ENCODE data around the gene NOC4L.

Gene NOC4L

DNA sequence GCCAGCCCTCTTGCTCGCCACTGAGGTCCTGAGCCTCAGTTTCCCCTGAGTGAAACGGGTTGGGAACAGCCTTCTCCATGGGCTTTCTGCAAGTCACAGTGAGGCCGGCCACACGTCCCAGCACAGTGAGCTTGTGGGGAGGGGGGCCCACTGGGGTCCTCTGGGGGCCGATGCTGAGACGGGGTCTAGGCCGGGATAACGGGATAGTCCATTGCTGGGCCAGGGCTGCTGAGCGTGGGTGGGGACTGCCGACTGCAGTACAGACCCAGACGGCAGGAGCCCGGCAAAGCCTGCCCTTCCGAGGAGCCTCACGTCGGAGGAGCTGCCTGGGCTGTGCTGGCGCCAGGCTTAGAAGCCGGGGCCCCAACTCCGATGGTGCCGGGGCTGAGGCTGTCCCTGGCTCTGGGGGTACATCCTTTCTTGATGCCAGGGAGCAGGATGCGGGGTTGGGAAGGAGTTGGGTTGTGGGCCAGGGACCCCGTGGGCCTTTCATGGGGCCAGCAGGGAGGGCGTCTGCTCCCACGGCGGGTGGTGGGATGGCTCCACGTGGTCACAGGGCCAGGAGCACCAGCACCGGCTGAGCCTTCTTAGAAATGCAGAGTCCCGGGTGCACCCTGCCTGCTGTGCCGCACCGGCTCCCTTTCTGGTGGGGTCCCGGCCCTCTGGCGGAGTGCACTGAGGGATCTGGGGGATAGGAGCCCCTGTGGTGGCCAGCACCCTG is 24.2 kb downstream of the NOC4L start:
- DNase-seq (ENCODE audit: low read depth, low spot score), result no peak

- no peak for DNase-seq (ENCODE audit: low read depth, low spot score)
Observed at GRCh38 chr12:132169376-132169775, 25.1 kb downstream of the NOC4L start.

DNA sequence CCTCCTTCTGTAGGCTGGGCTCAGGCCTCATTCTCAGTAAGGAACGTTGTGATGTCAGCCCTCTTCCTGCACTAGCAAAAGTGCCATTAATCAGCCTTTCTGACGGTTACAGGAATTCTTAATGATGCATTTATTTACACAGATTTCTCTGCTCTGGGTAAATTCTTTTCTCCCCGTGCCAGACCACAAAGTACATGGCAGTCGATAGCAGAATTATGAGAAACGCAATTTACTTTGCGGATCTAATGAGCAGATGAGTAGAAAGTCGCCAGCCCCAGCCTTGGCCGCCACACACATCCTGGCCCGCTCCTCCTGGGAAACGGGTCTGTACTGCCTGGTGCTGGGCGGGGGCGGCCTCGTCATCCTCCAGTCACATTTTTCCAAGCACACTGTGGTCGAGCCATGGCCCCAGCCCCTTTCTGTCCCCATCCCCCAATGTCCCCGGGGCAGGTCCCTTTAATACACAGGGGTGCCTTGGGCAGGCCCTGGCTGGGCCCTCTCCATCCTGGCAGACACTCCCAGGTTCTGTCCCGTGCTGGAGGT is 25.9 kb downstream of the NOC4L start:
- no peak for DNase-seq (ENCODE audit: low read depth, low spot score)

- DNase-seq (ENCODE audit: low read depth, low spot score), result no peak
Observed at GRCh38 chr12:132170637-132171292, 26.5 kb downstream of the NOC4L start.

DNA sequence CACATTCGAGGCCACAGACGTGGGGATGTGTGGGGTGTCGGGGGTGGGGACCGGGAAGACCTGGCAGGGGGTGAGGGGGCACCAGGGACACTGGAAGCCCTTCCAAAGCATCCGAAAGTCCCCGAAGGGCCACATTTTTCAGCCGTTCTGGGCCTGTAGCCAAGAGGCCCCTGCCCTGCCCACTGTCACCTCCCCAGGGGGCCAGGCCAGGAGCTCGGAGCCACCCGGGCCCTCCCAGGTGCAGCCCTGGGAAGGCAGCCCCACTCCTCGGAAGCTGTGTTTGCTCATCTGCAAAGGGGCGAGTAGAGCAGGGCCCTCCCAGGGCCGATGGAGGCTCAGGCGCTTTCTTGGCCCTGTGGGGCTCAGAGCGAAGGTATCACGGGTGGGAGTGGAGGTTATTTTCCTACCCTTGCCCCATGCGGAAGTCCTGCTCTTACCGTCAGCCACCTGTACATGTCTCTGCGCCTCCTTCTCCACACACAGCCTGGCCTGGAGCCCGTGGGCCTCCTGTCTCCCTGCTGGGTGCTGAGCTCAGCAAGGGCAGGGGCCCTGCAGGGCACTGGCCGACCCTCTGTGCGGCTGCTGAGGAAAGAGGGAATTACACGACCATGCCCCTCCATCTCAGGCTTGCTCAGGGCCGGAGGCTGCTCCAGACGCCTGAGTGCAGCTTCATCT is 27.2 kb downstream of the NOC4L start:
- DNase-seq (ENCODE audit: low read depth, low spot score), result no peak

DNA sequence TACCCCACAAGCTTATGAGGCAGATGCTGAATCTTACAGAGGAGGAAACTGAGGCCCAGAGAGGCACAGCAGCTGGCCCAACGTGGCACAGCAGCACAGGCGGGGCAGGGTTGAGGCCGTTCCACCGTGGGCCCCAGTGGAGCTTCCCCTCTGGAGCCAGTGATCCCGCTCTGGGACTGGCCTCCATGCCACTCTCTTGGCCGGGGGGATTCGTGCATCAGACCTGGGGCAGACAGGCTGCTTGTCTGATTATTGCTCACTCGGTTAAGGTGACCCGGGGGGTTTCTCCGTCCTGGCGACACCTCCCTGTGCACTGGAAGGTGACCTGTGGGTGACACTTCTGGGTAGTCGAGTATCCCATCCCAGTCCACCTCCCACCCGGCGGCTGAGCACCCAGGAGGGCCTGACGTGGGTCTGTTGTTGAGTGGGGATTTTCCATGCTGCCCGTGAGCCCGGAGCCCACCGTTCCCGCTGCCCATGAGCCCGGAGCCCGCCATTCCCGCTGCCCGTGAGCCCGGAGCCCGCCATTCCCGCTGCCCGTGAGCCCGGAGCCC is 27.8 kb downstream of the NOC4L start:
- no peak for DNase-seq (ENCODE audit: low read depth, low spot score)

DNA sequence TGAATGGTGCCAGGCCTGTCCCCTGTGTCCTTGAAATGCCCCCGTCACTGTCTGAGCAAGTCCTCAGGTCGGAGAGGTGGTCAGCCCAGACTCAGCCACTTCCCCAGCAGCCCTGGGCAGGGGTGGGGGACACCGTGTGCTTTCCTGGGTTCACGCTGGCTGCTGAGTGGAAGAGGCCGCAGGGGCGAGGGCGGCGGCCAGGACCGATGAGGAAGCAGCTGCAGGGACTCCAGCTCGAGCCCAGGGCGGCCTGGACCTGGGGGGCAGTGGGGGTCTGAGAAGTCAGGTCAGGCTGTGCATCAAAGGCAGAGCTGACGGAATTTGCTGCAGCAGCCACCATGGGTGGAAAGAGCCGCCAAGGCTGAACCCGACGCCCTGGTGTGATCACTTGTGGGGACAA is 28.4 kb downstream of the NOC4L start:
- no peak for DNase-seq (ENCODE audit: low read depth, low spot score)

GRCh38 chr12:132173135-132174014 is 29.1 kb downstream of the NOC4L start:
- DNase-seq (ENCODE audit: low read depth, low spot score), result no peak

- DNase-seq (ENCODE audit: low read depth, low spot score), result no peak
Observed at GRCh38 chr12:132174015-132174838, 30.0 kb downstream of the NOC4L start.

DNA sequence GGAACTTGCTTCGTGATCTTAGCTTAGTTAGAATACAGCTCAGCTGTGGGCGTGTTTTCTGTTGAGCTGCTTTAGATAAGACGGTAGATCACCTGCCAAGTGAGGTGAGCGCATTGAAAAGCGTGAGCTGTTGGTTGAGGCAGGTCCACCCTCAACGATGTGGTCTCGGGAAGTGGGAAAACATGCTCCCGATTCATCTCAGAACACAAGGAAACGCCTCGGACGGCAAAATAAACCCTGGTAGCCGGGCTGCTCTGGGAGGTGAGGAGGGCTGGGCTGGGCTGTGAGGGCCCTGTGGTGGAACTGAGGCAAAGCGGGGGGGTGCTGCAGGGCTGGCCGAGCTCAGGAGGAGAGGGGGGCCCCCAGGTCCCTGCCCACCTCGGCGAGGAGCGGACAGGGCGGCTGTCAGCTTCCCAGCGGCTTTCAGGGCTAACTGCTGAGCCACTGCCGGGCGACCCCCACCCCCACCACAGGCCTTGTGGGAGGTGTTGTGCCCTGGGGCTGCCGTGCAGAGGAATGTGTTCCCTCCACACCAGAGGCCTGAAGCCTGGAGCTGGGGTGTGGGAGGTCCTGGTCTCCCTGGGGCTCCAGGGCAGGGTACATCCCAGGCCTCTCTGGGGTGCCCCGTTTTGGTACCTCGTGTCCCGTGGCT is 30.7 kb downstream of the NOC4L start:
- no peak for DNase-seq (ENCODE audit: low read depth, low spot score)

- no peak for DNase-seq (ENCODE audit: low read depth, low spot score)
Observed at GRCh38 chr12:132175496-132176384, 31.5 kb downstream of the NOC4L start.

DNA sequence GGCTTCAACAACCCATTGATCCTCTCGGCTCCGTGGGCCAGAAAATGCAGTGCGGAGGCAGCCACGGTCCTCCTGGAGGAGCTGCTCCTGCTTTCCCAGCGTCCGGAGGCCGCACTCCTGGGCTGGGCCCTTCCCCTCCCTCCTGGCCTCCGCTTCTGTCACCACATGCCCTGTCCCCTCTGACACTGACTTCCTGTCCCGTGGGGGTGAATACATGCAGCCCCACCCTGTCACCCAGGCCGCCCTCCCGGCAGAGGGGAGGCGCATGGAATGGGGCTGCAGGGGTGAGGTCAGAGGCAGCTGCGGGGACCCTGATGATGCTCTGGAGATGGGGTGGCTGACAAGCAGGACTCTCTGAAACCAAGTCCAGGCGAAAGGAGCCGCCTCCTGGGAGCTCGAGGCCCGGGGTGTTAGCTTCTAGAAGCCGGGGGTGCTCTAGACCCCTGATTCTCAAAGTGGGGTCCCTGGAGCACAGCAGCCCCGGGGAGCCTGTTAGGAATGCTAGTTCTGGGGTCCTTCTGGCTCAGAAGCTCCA is 32.2 kb downstream of the NOC4L start:
- no peak for DNase-seq (ENCODE audit: low read depth, low spot score)

DNA sequence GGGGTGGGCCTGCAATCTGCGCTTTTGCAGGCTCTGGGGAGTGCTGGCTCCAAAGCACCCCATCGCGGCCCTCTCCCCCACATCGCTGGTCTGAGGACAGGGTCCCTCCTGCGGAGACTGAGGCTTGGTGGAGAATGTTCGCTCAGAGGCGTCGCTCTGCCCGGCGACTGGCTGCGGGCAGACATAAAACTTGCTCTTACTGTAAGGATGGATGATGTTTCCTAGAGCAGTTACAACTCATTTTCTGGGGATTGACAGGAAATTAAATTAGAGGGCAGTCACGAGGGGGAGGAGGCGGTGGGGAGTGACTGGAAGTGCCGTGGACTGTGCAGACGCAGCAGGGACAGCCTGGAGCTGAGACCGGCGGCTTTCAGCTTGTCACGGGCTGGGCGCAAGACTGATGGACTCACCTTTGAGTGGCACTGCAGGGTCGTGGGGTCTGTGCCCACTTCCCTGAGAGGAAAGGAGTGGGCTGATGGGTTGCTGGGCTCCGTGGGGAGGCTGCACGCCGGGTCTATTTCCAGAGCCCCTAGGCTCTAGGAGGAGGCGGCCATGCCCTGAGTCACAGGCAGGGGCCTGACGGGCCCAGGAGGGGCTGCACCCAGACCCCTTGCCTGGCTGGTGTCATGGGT is 32.8 kb downstream of the NOC4L start:
- DNase-seq (ENCODE audit: low read depth, low spot score), result no peak

GRCh38 chr12:132178316-132178715 is 34.1 kb downstream of the NOC4L start:
- no peak for DNase-seq (ENCODE audit: low read depth, low spot score)

DNA sequence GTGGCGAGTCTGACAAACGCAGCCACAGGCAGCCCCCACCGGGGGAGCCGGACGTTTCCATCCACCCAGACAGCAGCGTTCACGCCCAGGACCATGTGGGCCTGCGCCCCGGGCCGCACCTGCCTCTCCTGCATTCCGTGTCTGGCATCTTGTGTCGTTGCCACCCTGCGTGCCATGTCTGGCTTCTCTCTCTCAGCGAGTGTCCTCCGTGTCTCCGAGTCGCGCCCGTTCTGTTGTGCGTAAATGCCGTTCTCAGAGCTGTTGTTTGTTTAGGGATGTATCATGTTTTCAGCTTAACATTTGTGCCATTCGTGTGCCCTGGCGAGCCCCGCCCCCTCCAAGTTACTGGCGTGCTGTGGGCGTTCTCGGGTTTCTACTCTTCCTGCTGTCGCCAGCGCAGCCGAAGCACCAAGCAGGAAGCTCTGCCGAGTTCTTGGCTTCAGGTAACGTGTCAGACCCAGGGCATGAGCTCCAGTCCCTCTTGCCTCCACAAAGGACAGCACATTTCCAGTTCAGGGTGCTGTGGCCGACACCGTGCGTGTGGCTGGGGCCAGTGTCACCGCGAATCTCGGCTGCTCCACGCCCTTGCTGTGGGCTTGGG is 34.6 kb downstream of the NOC4L start:
- DNase-seq (ENCODE audit: low read depth, low spot score), result no peak

- DNase-seq (ENCODE audit: low read depth, low spot score), result no peak
Observed at GRCh38 chr12:132179431-132180362, 35.4 kb downstream of the NOC4L start.
